ENCODE measurements around the gene ARF6.

DNA sequence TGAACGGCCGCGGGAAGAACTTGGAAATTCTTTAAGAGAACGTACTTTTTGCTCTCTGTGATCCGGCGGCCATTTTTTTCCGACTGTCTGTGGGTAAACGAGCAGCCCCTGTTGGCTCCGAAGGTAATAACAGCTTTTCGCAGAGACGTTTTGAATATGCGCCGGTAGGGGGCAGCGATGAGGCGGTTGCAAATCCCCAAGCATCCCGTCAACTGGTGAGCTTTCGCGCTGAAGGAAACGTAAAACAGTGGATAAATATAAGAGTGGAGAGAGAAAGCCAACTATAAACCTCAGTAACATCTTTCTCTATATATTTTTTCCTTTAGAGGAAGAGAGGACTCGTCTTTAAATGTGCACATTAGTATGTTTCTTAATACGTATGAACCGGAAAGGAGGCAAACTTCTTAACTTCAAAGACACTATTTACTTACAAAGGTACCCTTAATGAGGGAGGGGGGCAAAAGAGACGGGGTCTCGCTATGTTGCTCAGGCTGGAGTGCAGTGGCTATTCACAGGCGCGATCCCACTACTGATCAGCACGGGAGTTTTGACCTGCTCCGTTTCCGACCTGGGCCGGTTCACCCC is 30.7 kb upstream of the ARF6 start:
- peak; percentile 29; the same call in 1 of the 2 replicates for TF ChIP-seq ZBTB17 (tag by site-specific recombination; IDR thresholded peaks at IDR 0.05)
- TF ChIP-seq, protein P1, sequence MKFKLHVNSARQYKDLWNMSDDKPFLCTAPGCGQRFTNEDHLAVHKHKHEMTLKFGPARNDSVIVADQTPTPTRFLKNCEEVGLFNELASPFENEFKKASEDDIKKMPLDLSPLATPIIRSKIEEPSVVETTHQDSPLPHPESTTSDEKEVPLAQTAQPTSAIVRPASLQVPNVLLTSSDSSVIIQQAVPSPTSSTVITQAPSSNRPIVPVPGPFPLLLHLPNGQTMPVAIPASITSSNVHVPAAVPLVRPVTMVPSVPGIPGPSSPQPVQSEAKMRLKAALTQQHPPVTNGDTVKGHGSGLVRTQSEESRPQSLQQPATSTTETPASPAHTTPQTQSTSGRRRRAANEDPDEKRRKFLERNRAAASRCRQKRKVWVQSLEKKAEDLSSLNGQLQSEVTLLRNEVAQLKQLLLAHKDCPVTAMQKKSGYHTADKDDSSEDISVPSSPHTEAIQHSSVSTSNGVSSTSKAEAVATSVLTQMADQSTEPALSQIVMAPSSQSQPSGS (tag by site-specific recombination; IDR thresholded peaks at IDR 0.05; ENCODE audit: low read depth), result no peak
- TF ChIP-seq ELK4 (IDR thresholded peaks at IDR 0.05; ENCODE audit: borderline replicate concordance, low read depth, low read length), result no peak
- no peak for TF ChIP-seq ZNF362 (tag by site-specific recombination; IDR thresholded peaks at IDR 0.05)
- no peak for TF ChIP-seq ZNF146 (tag by site-specific recombination; IDR thresholded peaks at IDR 0.05)
